GM10266 (cell line): ENCODE results near the gene DCTN4.
"Not testable (repeated sequence)": the region's sequence is repeated elsewhere in the genome, so short reads cannot be mapped to it uniquely, and the experiment has no call there.

Experiments used
- DNase-seq: peaks from one replicate; pipeline ENCODE4 v3.0.0; 2012; ENCODE audit errors: extremely low spot score
- TF ChIP-seq, protein P1 (sequence below): IDR thresholded peaks from 2 replicates; pipeline ENCODE4 v1.5.1; 2012; ENCODE audit warnings: mild to moderate bottlenecking, low read depth; ENCODE audit not compliant: control insufficient read depth, insufficient read depth; ENCODE audit errors: missing control alignments

Gene DCTN4

DNA sequence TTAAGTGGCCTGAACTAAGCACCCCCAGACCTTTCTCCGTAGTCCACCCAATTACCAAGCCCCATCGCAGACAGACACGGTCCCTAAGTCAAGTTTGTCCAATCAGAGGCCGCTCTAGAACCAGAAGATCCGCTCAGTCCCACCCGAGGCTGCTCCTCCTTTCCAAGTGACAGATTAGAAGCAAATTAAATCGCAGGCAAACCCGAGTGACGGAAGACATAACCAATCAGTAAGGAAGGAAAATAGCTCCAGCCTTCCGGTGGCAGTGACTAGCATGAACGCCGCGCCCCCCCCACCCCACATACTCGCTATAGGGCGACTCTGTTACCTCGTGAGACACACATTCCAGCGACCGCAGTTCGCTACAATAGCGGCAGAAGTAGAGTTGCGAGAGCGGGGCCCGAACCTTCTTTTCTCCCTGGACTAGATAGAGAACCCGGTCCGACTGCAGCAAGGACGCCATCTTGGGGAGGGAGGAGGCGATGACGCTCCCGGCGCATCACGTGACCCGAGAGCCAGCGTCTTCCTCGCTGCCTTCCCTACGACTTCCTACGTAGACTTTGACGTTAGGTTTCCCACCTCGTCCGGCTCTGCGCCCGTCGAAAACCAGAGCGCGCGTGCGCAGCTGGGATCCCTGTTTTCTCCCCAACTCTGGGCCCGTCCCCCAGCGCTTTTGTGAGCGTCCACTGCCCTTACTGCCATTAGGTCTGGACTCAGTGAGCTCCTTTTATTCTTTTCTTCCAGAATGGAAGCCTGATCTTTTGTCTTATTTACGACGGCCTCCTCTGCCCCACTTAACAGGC is at the start of gene DCTN4:
DCTN4 (minus strand) TSS at position 487 of the 803 bp plus-strand sequence; CDS start at position 463, 24 bp downstream.
- TF ChIP-seq, protein P1, sequence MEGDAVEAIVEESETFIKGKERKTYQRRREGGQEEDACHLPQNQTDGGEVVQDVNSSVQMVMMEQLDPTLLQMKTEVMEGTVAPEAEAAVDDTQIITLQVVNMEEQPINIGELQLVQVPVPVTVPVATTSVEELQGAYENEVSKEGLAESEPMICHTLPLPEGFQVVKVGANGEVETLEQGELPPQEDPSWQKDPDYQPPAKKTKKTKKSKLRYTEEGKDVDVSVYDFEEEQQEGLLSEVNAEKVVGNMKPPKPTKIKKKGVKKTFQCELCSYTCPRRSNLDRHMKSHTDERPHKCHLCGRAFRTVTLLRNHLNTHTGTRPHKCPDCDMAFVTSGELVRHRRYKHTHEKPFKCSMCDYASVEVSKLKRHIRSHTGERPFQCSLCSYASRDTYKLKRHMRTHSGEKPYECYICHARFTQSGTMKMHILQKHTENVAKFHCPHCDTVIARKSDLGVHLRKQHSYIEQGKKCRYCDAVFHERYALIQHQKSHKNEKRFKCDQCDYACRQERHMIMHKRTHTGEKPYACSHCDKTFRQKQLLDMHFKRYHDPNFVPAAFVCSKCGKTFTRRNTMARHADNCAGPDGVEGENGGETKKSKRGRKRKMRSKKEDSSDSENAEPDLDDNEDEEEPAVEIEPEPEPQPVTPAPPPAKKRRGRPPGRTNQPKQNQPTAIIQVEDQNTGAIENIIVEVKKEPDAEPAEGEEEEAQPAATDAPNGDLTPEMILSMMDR: no peak
- DNase-seq: peak; percentile 88

DNA sequence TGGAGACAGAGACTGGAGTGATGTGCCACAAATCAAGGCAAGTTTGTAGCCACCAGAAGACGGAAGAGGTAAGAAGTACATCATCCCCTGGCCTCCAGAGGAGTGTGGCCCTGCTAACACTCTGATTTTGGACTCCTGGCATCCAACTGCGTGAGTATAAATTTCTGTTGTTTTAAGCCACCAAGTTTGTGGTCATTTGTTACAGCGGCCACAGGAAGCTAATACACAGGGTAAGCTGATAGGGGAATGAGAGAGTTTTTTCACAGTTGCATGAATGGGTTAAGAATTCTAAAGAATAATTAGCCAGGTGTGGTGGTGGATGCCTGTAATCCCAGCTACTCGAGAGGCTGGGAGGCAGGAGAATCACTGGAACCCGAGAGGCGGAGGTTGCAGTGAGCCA is 45.6 kb upstream of the DCTN4 start:
- TF ChIP-seq, protein P1: no peak
- DNase-seq: no peak

DNA sequence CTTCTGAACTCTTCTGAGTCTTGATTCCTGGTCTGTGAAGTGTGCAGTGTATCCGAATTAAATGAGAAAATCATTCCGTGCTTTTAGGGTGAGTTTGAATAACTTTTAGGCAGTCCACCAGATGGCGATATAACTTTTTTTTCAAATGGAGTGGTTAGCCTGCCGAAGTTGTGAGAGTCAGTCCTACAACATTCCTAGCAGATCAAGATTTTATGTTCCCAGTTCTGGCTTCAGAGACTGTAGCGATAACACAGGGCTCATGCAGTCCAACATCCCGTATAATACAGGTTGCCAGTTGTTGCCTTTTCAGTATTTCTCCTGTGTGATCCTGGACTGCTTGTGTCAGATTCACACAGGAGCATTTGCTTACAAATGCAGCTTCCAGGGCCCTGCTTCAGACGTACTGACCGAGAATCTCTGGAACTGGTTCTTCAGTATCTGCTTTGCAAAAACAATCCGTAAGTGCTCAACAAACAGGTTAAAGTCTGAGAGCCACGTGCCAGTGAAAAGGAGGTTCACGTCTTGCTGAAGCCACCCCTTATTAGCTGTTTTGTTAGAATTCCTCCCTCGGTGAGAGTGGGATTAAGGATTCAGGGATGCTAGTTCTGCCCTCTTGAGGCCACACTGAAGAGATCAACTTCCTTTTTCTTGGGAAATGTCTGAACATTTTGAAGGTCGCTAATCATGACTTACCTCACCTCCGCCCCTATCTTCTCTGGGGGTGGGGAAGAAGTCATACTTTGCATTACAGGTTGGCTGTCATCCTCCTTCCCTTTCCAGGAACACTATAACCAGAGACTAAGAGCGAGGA is 42.5 kb upstream of the DCTN4 start:
- no peak for DNase-seq

DNA sequence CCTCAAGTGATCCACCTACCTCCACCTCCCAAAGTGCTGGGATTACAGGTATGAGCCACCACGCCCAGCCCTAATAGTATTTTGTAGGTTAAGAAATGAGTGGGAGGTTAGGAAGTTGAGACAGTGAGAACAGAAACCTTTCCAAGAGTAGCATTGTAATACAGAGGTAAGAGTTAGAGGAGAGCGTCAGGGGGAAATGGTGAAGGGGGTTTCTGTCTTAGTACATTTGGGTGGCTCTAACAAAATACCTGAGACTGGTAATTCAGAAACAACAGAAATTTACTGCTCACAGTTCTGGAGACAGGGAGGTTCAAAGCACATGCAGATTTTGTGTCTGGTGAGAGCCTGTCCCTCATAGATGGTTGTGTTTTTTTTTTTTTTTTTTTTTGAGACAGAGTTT is 38.6 kb upstream of the DCTN4 start:
- TF ChIP-seq, protein P1: no peak
- DNase-seq: no peak

More for the DNA sequence above, 42.5 kb upstream of the DCTN4 start:
- TF ChIP-seq, protein P1: peak; percentile 40

DNA sequence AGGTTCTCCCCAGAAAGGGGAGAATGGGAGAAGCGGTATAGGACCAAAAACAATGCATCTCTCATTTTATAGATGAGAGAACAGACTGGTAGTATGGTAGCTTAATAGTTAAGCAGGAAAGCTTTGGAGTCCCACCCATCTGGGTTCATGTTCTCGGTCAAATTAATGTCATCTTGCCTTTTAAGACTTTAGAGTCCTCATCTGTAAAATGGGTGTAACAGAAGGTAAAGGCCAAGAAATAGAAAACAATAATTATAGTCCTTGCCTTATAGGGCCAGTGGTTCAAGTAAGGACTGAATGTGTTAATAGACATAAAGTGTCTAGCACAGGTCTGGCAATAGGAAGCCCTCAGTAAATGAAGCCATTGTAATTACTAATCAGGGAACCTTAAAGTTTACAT is 36.1 kb upstream of the DCTN4 start:
- no peak for DNase-seq
- TF ChIP-seq, protein P1: no peak

DNA sequence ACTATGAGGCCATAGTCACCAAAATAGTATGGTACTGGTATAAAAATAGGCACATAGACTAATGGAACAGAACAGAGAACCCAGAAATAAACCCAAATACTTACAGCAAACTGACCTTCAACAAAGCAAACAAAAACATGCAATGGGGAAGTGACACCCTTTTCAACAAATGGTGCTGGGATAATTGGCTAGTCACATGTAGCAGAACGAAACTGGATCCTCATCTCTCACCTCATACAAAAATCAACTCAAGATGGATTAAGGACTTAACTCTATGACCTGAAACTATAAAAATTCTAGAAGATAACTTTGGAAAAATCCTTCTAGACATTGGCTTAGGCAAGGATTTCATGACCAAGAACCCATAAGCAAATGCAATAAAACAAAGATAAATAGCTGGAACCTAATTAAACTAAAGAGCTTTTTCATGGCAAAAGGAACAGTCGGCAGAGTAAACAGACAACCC is 34.6 kb upstream of the DCTN4 start:
- DNase-seq: not testable (repeated sequence)

DNA sequence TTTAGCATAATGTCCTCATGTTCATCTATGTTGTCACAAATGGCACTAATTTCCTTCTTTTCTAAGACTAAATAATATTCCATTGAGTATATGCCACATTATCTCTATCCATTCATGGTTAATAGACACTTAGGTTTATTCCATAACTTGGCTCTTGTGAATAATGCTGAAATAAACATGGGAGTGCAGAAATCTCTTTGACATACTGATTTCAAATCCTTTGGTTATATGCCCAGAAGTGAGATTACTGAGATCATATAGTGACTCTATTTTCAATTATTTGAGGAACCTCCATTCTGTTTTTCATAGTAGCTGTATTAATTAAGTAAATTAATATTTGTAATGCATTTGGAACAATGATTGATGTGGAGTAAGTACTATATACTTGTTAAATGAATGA is 32.7 kb upstream of the DCTN4 start:
- TF ChIP-seq, protein P1: no peak
- no peak for DNase-seq
